HG02678 (cell line): ENCODE measurements around the gene HBS1L.

Source experiments
- ATAC-seq: cut with Tn5 transposase; IDR thresholded peaks from one replicate; pipeline ENCODE4 v1.9.1; 2021; ENCODE audit warnings: mild to moderate bottlenecking, moderate library complexity; ENCODE audit not compliant: unreplicated experiment

HBS1L gene

GRCh38 chr6:134921276-134921675 is 133.3 kb downstream of the HBS1L start:
- no peak for ATAC-seq

- ATAC-seq: no peak
Observed at GRCh38 chr6:134920422-134920821, 134.2 kb downstream of the HBS1L start.

- ATAC-seq: no peak
Observed at GRCh38 chr6:134918418-134918961, 136.1 kb downstream of the HBS1L start.

- ATAC-seq: no peak
Observed at GRCh38 chr6:134911547-134911946, 143.1 kb downstream of the HBS1L start.

GRCh38 chr6:134910593-134910935 is 144.1 kb downstream of the HBS1L start:
- no peak for ATAC-seq
